RPMI8226 (cell line): ENCODE results near the gene GLYATL1B.
"Not testable (repeated sequence)": the region's sequence is repeated elsewhere in the genome, so short reads cannot be mapped to it uniquely, and the experiment has no call there.

Experiments used
- DNase-seq: peaks from one replicate; pipeline ENCODE4 v3.0.0-alpha.2; 2015

GLYATL1B gene

GRCh38 chr11:59097113-59097708, 11.1 kb downstream of the GLYATL1B start:
- DNase-seq, result peak; percentile 57

GRCh38 chr11:59097938-59098337, 11.8 kb downstream of the GLYATL1B start:
- not testable (repeated sequence) for DNase-seq

GRCh38 chr11:59102259-59102765, 16.2 kb downstream of the GLYATL1B start:
- peak; percentile 79 for DNase-seq

- DNase-seq, result peak; percentile 92
Measured at GRCh38 chr11:59106363-59107336, 20.5 kb downstream of the GLYATL1B start, which contains the start of gene FAM111B. TSS of gene FAM111B (plus strand) at chr11:59107237. CDS start at chr11:59109626, 2,389 bp downstream.

GRCh38 chr11:59107721-59108120, 21.6 kb downstream of the GLYATL1B start:
- DNase-seq, result peak; percentile 49

GRCh38 chr11:59112494-59112893, 26.4 kb downstream of the GLYATL1B start:
- DNase-seq, result no peak

GRCh38 chr11:59114344-59114743, 28.2 kb downstream of the GLYATL1B start:
- no peak for DNase-seq

- DNase-seq, result no peak
Measured at GRCh38 chr11:59115553-59115952, 29.4 kb downstream of the GLYATL1B start.

GRCh38 chr11:59117774-59118173, 31.7 kb downstream of the GLYATL1B start:
- no peak for DNase-seq

- no peak for DNase-seq
Measured at GRCh38 chr11:59119826-59120225, 33.7 kb downstream of the GLYATL1B start.

GRCh38 chr11:59135648-59136461, 49.7 kb downstream of the GLYATL1B start:
- peak; percentile 70 for DNase-seq

GRCh38 chr11:59136551-59136950, 50.4 kb downstream of the GLYATL1B start:
- DNase-seq, result not testable (repeated sequence)

- DNase-seq, result no peak
Measured at GRCh38 chr11:59137190-59137589, 51.1 kb downstream of the GLYATL1B start.

- no peak for DNase-seq
Measured at GRCh38 chr11:59138643-59139042, 52.5 kb downstream of the GLYATL1B start.

- no peak for DNase-seq
Measured at GRCh38 chr11:59141191-59141590, 55.1 kb downstream of the GLYATL1B start.

GRCh38 chr11:59141673-59142460, 55.8 kb downstream of the GLYATL1B start:
- DNase-seq, result peak; percentile 4

- peak; percentile 88 for DNase-seq
Measured at GRCh38 chr11:59142530-59143507, 56.7 kb downstream of the GLYATL1B start, which contains the start of gene FAM111A. TSS of gene FAM111A (plus strand) at chr11:59142856. CDS start at chr11:59148873, 6,017 bp downstream.

GRCh38 chr11:59144096-59144495, 58.0 kb downstream of the GLYATL1B start:
- peak; percentile 2 for DNase-seq
